SU-DHL-6 (cell line): ENCODE results near the gene ZRANB3.

ENCODE experiments used
- EZH2phosphoT487 ChIP-seq: fragments of 200-600 bp; sonication (generic), shearing (Covaris generic); conservative IDR thresholded peaks from 2 replicates; pipeline ENCODE4 v1.6.1; 2018; ENCODE audit warnings: mild to moderate bottlenecking, antibody characterized with exemption, low read length, moderate library complexity, mixed read lengths
- TF ChIP-seq, protein P1 (sequence below): fragments of 200-600 bp; sonication (generic); IDR thresholded peaks from one replicate; pipeline ENCODE4 v1.5.1; 2017; ENCODE audit warnings: antibody characterized with exemption, mild to moderate bottlenecking, low read length, moderate library complexity; ENCODE audit not compliant: insufficient read depth, poor library complexity, severe bottlenecking

DNA sequence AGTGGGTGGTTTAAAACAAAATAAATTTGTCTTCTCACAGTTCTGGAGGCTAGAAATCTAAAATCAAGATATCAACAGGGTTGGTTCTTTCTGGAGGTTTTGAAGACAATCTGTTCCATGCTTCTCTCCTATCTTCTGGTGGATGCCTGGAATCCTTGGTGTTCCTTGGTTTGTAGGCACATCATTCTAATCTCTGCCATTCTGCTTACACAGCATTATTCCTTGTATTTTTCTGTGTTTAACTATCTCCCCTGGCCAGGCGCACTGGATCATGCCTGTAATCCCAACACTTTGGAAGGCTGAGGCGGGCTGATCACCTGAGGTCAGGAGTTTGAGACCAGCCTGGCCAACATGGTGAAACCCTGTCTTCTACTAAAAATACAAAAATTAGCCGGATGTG is 108.1 kb downstream of the ZRANB3 start:
- TF ChIP-seq, protein P1, sequence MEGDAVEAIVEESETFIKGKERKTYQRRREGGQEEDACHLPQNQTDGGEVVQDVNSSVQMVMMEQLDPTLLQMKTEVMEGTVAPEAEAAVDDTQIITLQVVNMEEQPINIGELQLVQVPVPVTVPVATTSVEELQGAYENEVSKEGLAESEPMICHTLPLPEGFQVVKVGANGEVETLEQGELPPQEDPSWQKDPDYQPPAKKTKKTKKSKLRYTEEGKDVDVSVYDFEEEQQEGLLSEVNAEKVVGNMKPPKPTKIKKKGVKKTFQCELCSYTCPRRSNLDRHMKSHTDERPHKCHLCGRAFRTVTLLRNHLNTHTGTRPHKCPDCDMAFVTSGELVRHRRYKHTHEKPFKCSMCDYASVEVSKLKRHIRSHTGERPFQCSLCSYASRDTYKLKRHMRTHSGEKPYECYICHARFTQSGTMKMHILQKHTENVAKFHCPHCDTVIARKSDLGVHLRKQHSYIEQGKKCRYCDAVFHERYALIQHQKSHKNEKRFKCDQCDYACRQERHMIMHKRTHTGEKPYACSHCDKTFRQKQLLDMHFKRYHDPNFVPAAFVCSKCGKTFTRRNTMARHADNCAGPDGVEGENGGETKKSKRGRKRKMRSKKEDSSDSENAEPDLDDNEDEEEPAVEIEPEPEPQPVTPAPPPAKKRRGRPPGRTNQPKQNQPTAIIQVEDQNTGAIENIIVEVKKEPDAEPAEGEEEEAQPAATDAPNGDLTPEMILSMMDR, result no peak
- TF ChIP-seq EZH2phosphoT487, result no peak
